Bronchial epithelial cell (primary cell): ENCODE measurements around the gene HOXD8. TPM values are rescaled to one million over a fixed set of nuclear protein-coding genes. Genes with fewer than 3 reads are reported as not detected.
A peak's percentile ranks its signal among the peaks of the same experiment; 100 is the strongest.

Source experiments
- DNase-seq: peaks from one replicate; pipeline ENCODE4 v3.0.0-alpha.2; 2010; ENCODE audit warnings: low read depth
- FAIRE-seq: peaks from 2 replicates; lab custom pipeline; 2011; peaks lifted over from hg19 to GRCh38; lab: Jason Lieb, UNC
- H3K27me3 ChIP-seq: 2 replicates; pipeline ENCODE4 v1.5.1; 2011; ENCODE audit warnings: low read length; ENCODE audit not compliant: control insufficient read depth, insufficient read depth
- H3K36me3 ChIP-seq: 2 replicates; pipeline ENCODE4 v1.5.1; 2011; ENCODE audit warnings: low read length; ENCODE audit not compliant: control insufficient read depth, insufficient read depth
- H3K4me3 ChIP-seq: 2 replicates; pipeline ENCODE4 v1.5.1; 2011; ENCODE audit warnings: mild to moderate bottlenecking, low read depth, low read length, control low read depth
- total RNA-seq: library from RNA; depleted of rRNA; stranded (reverse); fragments of >200 nt; gene quantifications from 2 replicates; pipeline ENCODE4 v1.2.1, GENCODE V29; 2014
- TF ChIP-seq, protein P1 (sequence below): IDR thresholded peaks from 2 replicates; pipeline ENCODE4 v1.5.1; 2011; ENCODE audit warnings: mild to moderate bottlenecking, moderate library complexity, low read length, control low read depth, inconsistent platforms; ENCODE audit not compliant: insufficient read depth, severe bottlenecking

Gene HOXD8
- total RNA-seq, 1 donor from 2014 or later: not detected

DNA sequence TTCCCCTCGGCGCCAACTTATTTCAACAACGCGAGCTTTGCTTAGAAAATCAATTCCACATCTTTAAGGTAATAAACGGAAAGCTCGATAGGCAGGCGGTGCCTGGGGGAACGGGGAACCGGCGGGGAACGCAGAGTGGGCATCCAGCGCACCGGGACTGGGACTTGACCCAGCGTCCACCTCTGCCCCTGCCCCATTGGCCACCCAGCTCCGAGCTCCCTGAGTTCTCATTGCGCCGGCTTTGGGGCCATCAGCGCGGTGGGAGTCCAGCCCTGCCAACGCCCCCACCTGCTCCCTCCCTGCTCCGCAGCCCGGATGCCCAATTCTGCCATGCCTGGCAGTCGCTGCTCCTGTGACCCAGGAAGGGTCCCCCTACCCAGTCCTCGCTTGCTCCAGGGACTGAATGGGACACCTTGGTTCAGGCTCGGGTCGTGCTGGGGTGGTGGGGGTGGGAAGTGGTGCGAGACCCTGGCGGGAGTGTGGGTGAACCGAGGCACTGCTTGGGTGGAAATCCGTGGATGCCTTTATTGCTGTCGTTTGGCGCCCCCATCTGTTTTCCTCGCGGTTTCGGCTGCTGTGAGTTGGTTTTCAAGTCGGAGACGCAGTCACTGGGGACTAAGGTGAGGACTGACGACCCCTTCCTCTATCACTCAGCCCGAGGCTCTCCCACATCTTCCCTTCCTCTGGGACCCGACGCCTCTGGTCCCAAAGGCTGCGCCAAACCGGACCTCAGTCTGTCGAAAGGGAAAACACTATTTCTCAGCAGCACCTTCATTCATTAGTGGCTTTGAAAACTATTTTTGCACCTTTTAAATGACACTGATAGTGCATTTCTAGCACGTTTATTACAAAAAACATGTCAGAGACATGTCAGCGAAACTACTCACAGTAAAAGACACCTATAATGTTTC, 43.4 kb upstream of the HOXD8 start:
- H3K4me3 ChIP-seq: no peak overlapping the region
- TF ChIP-seq, protein P1, sequence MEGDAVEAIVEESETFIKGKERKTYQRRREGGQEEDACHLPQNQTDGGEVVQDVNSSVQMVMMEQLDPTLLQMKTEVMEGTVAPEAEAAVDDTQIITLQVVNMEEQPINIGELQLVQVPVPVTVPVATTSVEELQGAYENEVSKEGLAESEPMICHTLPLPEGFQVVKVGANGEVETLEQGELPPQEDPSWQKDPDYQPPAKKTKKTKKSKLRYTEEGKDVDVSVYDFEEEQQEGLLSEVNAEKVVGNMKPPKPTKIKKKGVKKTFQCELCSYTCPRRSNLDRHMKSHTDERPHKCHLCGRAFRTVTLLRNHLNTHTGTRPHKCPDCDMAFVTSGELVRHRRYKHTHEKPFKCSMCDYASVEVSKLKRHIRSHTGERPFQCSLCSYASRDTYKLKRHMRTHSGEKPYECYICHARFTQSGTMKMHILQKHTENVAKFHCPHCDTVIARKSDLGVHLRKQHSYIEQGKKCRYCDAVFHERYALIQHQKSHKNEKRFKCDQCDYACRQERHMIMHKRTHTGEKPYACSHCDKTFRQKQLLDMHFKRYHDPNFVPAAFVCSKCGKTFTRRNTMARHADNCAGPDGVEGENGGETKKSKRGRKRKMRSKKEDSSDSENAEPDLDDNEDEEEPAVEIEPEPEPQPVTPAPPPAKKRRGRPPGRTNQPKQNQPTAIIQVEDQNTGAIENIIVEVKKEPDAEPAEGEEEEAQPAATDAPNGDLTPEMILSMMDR: peak; percentile 61
- H3K27me3 ChIP-seq: peaks cover 88% of the 10 kb centered on the region
- DNase-seq: no peak
- no peaks in the 10 kb centered on the region for H3K36me3 ChIP-seq
- FAIRE-seq: no peak

DNA sequence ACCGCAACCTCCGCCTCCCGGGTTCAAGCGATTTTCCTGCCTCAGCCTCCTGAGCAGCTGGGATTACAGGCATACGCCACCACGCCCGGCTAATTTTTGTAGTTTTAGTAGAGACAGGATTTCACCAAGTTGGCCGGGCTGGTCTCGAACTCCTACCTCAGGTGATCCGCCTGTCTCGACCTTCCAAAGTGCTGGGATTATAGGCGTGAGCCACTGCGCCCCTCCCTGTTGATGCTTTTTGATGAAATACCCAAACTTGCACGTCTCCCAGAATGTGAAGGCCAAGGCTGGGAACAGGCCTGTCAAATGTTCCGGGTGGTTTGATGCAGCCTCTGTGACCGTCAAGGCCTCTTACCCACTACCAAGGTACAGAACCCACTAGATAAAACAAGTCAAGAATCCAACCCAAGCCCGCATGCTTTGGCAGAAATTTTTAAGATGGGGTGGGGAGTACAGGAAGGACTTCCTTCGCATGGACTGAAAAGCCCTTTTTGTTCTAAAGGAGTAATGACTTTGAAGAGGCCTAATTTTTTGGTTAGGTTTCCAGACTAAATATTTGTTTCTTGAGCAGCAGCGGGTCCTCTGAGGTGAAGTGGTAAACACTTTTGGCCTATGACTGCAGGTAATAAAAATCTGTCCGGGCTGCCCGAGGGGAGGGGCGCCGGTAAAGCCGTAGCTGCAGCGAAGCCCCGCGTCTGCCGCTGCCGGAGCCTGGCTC, 42.0 kb upstream of the HOXD8 start:
- DNase-seq: no peak
- no peaks in the 10 kb centered on the region for H3K36me3 ChIP-seq
- no peak for FAIRE-seq
- TF ChIP-seq, protein P1: no peak
- H3K4me3 ChIP-seq: no peak overlapping the region
- H3K27me3 ChIP-seq: peaks cover 84% of the 10 kb centered on the region

DNA sequence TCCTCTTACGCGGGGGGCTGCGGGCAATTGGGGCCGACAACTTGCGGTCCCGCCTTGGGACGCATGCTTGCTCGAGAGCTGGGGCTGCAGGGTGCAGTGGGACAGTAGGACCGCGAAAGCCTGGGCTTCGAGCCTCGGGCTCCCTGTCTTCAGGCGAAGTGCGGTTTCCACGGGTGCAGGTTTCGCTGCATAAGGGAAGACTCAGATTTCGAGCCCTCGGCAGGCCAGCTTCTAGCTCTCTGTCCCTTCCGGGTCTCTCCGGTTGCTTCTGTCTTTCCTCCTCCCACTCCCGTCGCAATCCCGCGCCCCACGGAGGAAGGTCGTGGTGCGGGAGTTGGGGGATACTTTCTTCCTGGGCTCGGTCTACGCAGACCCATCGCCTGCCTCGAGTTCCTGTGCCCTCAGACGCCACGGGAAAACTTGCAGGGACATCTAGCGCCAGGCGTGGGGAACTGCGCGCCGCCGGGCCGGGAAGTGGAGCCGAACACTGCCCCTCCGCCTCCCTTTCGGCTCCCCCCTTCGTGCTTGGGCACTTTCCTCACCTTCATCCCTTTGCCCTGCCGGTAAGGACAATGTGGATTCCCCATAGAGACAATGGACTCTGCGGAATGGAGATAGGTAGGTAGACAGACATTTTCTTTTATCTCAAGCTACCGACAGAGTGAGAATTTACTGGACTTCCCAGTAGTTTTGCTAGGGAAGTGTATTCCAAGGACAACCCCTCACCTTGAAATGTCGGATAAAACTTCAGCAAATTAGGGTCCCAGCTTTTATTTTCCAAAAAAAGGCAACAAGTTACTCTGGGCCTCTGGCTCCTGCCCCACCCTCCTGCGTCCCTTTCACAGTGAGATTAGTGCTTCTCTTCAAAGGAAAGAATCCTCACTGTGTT, 41.2 kb upstream of the HOXD8 start:
- FAIRE-seq (no peak), DNase-seq (no peak)
- Histone ChIP-seq H3K36me3 (no peaks in the 10 kb centered on the region), H3K27me3 (peaks cover 80% of the 10 kb centered on the region), H3K4me3 (no peak overlapping the region)
- TF ChIP-seq, protein P1: peak; percentile 85

DNA sequence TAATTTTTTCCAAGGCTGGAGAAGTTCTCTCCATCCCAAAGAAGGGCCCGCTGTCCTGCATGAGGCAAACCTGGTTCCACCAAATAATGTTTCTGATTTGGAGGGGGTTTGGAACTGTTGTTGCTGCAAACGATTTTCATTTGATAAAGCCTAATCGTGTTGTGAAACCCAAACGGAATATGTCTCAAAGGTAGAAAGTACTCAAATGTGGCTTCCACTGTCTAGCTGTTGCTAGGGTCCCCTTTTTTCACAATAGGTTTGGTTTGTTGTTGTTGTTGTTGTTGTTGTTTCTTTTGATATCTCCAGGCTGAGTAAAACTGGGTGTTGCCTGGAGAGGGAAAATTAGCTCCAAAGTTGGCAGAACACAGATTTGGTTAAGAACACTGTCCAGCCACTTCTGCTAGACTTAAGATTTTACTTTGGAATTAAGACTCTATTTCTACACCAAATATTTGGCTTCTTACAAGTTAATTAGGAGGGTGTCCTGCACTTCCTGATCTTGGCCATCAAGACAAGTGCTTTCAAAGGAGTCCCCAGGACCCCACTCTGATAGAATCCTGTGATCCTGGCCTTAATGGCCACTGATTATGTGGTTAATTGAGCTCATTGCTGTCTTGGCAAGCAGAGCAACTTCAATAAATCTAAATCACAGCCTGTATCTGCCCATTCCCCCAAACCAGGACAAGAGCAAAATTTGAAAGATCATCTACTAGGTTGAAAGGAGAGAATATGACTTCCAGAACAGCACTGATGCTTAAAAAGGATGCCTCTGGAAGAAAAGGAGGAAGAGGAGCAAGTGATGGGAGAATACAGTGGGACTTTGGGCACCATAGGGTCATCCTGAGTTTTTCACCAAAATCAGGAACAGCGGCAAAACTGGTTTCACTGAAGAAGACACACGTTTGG, 40.3 kb upstream of the HOXD8 start:
- Histone ChIP-seq H3K4me3 (no peak overlapping the region), H3K27me3 (peaks cover 80% of the 10 kb centered on the region), H3K36me3 (no peaks in the 10 kb centered on the region)
- DNase-seq: no peak
- peak; percentile 52 for FAIRE-seq
- TF ChIP-seq, protein P1: no peak
